HG03039 (cell line): ENCODE measurements around the gene ESRRB.

Source experiments
- ATAC-seq: cut with Tn5 transposase; IDR thresholded peaks from one replicate; pipeline ENCODE4 v1.9.1; 2021; ENCODE audit warnings: mild to moderate bottlenecking, moderate library complexity; ENCODE audit not compliant: unreplicated experiment

Gene ESRRB

DNA sequence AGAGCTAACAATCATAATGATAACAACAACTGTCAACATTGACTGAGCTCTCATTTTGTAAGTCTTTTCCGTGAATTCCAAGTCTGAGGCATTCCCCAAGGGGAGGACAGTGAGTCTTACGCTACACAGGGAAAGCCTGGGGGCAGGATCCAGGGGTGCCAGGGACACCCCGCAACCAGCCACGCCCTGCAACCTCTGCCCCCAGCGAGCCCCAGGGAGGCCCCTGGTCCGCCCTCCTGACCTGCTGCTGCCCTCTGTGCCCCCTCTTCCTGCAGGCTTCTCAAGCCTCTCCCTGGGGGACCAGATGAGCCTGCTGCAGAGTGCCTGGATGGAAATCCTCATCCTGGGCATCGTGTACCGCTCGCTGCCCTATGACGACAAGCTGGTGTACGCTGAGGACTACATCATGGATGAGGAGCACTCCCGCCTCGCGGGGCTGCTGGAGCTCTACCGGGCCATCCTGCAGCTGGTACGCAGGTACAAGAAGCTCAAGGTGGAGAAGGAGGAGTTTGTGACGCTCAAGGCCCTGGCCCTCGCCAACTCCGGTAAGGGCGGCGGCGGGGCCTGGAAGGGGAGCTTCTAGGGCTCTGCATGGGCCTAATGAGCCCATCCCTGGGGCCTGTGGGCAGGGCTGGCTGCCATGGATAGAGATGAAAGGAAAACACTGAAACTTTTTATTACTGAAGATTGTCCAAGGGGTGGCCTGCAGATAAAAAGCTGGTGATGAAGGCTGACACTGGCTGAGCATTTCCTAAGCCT is 115.4 kb downstream of the ESRRB start:
- no peak for ATAC-seq

DNA sequence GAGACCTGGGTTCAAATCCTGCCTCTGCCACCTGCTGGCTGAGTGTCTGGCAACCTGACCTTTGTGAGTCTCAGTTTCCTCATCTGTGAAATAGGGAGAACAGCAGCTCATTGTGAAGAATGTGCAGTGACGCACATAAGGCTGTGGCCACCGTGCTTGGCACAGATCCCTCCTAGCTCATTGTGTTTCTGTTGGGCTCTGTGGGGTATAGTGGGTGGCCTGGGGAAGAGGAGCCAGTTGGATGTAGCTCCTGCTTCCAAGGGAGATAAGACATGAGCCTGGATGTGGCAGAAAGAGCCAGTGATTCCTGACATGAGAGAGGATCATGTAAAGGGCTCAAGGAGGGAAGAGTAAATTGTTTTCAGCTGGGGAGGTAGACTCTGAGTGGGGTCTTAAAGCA is 120.0 kb downstream of the ESRRB start:
- no peak for ATAC-seq

DNA sequence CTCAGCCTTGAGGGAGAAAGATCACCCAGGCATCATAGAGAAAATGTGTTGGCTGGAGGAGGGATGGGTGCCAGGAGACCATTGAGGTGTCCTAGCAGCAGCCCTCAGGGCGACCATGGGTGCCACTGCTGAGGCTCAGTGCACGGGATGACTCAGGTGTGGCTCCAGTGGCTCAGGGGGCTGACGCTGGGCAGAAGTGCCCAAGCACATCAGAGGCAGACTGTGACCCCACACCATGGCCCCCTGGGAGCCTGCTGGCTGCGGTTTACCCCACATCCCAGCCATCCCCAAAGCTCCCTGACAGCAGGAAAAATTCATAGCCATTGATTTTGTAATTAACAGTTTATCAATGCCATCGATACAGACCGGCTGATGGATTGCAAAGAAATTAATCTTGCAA is 120.7 kb downstream of the ESRRB start:
- no peak for ATAC-seq

DNA sequence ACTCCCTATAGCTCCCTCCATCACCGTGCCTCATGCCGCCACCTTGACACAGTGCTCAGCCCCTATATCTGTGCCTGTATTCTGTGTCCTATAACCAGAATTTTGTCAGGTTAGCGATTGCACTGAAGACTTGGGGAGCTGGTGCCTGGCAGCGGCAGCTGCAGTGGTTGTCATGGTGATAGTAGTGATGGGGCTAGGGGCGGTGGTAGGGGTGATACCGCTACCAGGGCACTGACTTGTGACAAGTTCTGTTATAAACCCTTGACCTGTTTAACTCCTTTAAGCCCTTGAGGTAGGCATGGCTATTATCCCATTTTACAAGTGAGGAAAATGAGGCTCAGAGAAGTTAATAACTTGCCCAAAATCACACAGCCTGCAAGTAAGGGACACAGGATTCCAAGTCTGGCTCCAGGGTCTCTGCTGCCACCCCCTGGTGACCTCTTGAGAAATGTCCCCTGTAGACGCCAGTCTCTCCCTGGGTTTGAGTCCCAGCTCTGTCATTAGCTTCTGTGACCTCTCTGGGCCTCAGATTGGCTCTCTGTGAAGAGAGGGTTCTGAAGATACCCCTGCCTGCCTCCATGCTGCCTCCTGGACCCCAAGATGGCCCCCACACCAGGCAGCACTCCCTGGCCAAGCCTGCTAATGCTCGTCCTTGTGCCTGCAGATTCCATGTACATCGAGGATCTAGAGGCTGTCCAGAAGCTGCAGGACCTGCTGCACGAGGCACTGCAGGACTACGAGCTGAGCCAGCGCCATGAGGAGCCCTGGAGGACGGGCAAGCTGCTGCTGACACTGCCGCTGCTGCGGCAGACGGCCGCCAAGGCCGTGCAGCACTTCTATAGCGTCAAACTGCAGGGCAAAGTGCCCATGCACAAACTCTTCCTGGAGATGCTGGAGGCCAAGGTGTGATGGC is 121.9 kb downstream of the ESRRB start:
- ATAC-seq, result no peak

DNA sequence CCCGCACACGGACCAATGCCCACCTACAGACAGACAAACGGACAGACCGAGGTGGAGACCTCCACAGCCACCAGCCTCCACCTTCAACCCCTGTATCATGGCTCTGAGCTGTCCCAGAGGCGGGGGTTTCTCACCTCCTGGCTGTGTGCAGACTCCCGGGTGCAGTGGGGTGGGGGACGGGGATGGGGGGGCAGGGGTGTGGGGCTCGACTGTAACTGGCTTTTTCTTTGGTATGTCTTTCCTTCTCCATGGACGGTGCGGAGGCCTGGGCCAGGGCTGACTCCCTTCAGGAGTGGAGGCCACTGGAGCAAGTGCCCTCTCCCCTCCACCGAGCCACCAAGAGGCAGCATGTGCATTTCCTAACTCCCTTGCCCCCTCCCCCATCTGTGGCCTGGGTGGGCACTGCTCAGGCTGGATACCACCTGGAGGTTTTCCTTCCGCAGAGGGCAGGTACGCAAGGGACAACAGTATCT is 122.6 kb downstream of the ESRRB start:
- ATAC-seq, result no peak

DNA sequence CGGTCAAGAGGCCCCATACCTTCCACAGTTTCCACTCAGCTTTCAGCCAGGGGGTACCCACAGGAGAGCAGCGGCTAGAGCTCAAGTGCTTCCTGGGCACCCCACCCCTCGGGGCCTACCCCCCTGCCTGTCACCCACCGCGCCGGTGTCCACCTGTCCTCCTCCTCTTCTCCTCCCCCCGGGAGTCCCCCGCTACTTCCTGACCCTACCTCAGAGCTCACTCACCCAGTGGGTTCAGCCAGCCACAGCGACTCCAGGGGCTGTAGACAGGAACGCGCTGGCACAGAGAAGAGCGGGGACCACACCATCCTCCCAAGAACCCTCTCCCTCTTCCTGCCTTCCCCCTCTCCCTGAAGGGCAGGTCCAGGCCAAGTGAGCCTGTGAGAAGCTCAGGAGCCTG is 123.0 kb downstream of the ESRRB start:
- no peak for ATAC-seq

DNA sequence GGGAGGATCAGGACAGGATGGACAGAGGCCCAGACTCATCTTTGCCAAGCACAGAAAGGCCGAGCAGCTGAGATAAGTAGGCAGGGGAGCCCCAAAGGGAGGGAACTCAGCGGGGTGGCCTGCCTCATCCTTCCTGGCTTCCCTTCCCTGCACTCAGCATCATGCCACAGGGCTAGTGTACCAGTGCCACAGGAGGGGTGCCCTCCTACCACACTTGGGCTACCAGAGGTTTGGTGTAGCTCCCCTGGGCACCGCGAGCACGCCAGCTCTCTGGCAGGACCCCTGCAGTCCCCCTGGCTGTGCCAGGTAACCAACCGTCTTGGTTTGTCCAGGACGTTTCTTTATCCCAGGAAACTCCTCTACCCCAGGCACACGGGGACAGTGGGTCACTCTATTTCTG is 123.5 kb downstream of the ESRRB start:
- no peak for ATAC-seq

DNA sequence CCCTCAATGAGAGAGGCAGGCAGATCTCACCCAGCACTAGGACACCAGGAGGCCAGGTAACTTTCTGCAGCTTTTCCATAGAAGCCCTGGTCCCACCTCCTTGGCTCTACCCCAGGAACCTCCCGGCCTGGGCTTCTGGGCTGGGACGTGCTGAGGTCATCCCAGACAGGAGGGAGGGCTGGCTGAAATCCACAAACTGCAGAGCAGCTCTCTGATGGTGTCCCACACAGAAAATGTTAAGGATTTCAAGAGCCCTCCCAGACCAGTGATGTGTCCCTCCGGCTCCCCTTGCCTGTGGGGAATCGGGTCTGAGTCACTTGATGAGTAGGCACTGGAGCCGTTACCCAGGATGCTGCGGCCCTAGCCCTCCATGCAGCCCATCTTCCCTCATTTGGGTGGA is 124.1 kb downstream of the ESRRB start:
- no peak for ATAC-seq

DNA sequence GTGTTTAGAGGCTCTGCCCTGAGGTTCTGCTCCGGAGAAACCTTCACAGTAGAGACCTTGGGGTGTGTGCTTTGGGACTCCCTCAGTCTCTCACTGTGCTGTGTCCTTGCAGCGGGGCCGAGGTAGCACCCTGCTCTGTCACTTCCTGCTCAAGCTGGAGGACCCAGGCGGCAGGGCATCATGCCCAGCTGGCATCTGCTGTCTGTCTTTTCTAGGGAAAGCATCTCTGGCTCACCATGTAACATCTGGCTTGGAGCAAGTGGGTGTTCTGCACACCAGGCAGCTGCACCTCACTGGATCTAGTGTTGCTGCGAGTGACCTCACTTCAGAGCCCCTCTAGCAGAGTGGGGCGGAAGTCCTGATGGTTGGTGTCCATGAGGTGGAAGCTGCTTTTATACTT is 124.5 kb downstream of the ESRRB start:
- no peak for ATAC-seq

DNA sequence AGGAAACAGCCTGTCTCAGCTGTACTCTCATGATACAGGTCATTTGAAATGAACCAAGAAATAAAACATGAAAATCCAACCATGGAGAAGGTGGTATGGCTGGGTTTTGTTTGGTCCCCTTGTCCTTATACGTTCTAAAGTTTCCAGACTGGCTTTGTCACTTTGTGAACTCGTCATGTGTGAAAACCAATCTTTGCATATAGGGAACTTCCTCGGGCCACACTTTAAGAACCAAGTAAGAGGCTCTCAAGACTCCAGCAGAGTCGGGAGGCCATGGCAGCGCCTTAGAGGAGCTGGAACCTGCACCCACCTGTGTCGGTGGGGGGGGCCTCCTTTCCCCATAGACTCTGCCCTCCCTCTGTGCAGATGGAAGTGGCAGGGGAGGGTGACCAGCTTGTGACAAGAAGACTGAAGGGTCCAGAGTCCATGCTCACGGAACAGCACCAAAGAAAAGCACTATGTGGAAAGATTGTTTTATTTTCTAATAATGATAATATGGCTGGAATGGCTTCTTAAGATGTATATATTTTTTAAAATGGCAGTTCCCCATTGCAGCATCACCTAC is 125.3 kb downstream of the ESRRB start:
- no peak for ATAC-seq

DNA sequence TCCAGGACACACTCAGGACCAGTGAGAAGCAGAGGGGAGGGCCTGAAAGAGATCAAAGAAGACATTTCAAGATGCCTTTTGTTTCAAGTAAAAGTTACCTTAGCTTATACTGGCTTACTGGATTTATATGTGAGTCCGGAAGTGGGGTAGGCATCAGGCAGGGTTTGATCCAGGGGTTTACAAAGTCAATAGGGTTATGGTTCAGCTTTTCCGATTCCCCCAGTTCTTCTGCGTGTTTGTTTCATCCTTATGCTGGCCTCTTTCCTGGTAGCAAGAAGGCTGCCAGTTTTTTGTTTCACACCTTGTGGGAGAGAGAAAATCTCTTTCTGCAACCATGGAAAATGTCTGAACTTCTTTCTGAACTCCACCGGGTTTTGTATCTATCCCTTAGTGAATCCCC is 126.3 kb downstream of the ESRRB start:
- no peak for ATAC-seq

DNA sequence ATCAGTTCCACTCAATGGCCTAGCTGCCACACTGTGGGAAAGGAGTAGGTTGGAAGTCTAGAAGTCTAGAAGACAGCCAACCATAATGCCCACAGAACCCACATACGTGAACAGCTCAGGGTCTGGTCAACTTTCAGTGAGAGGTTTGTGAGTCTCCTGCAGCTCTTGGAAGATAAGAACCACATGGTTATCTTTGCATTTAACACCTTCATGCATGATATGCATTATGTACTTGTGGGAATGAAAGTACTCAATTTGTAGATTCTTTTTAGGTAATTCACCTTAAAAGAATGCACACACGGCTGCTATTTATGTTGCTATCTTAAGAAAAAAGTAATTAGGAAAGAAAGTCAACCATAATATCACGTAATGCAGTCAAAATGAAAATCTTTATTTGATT is 126.7 kb downstream of the ESRRB start:
- ATAC-seq, result no peak

DNA sequence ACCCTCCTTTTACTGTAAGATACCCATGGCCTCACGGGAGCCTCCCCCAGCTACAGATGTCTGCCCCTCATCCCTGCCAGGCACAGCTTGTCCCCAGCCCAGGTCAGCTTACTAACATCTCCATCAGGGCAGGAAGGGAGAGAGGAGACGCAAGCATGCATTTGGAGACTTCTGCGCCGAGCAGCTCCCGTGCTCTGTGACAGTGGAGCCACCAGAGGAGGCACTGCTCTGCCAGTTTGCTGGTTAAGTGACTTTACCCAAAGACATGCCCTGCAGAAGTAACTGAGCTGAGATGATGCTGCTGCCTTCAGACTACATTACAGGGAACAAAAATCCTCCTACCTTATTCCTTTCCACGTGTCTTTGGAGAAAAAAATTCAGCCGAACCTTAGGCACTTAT is 133.4 kb downstream of the ESRRB start:
- no peak for ATAC-seq

DNA sequence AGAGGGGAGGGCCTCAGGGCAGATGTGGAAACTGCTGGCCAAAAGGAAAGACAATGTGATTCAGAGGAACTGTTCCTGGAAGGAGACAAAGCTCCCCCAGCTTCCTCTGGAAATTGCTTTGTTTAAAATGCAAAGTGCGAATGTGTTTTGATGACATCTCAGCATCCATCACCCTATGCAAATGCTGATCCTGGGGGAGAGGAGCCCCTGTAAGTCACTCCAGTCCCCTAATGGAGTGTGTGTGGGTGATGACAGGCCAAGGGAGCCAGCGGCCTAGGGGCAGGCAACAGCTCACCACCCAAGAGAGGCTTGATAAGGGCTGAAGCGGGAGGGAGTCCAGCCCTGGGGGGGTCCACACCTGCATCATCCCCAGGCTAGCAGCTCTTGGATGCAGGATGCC is 134.2 kb downstream of the ESRRB start:
- no peak for ATAC-seq

DNA sequence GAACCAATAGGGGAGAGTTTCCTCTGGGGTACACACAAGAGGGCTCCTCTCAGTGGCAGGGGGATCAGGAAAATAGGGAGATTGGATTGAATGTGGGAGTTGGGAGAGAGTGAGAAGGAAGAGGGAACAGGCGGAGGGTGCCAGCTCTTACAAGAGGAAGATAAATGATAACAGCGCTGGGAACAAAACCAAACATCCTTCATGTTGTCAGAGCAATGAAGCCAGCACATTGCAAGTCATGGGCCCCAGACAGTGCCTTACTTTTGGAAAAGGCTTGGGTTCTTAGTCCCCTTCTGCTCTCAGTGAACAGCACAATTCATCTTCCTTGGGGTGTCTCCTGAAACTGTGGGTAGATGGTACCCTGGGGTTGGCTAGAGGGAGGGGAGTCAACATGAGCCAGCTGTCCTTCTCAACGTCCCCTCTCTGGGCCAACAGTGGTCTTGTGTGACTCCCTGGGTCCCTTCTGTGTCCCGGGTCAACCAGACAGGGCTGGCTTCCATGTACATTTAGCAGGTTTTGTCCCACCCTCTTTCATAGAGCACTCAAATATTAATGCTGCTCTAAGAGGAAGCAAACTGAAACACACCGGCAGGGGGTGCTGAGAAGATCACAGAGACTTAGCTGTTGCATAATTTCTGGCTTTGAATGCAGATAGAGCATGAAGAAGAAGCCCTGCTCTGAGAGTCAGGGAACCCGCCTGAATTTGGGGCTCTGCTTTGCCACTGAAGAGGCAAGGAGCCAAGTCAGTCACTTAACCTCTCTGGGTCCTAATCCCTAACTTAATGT is 138.5 kb downstream of the ESRRB start:
- no peak for ATAC-seq

DNA sequence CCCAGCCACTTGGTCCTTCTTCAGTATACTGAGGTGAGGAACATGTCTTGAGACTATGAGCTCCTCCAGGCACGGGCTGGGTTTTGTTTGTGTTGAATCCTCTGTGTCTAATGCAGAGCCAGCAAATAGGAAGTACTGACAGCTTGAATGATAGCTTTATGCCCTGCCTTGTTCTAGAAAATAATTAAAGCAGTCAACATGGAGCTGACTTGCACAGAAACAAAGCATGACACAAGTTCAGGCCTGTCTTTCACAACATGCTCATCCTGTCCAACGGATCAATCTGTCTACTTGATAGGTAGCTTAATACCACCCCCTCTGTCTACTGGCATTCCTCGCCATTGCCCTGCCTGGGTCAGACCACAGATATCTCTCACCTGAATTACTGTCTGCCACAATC is 140.9 kb downstream of the ESRRB start:
- no peak for ATAC-seq

DNA sequence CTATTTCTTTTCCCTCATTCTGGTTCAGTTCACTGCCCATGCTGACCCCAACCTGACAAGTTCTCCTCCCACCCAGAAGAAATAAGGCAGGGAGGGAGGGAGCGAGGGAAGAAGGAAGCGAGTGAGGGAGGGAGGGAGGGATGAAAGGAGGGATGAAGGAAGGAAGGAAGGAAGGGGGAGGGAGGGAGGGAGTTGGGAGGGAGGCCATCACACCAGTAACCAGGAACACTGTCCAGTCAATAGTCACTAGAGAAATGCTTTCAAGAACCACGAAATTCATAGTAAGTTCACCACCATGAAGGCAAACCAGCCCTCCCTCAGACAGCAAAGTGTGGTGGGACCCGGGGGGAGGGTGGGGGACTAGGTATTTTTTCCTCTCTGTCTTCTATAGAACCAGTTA is 142.4 kb downstream of the ESRRB start:
- ATAC-seq, result no peak

DNA sequence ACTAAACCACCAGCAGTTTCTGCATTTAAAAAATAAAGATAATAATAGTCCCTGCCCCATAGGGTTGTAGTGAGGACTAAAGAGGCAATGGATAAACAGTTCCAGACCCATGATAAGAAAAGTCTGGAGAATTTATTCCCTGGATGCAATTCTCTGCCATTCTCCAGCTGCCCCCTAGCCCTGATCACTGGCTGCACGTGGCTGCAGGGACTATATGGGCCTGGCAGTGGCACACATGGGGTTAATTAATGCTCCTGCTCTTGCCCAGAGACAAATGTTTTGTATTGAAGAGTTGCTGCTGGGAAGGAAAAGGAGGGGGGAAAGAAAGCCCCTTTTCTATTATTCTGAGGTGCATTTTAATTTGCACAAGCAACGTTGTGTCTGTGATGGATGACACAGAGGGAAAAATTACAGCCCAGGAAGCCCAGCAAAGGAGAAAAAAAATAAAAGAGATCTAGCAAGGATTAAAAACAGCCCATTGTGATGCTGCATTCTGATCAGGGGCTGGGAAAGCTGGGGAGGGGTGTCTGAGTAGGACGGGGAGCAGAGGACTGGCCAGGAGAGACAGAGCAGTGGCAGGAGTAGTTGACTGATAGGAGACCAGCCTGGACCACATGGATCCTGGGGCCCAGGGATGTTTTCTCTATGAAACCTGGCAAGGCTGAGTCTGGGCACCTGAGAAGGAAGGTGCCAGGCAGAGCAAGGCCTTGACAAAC is 149.3 kb downstream of the ESRRB start:
- ATAC-seq, result no peak

DNA sequence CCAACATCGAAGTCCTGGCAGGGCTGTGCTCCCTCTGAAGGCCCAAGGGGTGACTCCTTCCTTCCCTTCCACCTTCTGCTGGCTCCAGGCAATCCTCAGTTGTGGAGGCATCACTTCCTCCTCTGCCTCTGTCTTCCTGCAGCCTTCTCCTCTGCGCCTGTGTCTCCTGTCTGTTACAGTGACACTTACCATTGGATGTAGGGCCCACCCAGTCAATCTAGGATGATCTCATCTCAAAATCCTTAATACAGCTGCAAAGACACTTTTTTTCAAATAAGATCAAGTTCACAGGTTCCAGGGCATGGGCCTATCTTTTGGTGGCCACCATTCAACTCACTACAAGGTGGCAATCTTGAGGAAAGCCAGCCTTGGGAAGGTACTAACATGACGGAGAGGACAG is 155.1 kb downstream of the ESRRB start:
- ATAC-seq, result no peak

DNA sequence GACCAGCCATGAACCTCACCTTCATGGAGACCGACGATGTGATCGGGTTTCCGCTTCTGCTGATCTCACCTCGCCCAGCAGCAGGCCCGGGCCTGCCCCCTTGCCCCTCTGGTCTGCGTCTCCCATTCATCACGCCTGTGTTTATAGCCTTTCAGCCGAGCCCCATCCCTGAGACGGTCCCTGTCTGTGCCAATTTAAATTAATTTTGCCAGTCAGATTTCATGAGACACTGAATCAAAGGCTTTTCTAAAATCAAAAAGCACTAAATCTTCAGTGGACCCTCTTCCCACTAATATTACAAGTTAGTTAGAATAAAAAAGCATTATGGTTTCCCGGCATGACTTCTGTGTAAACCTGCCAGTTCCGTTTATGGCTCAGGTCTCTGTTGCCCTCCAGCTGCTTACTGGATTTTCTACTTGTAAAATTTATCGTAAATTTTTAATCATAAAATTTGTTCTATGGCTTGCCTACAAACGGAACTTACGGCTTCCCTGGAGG is 155.9 kb downstream of the ESRRB start:
- ATAC-seq, result no peak
